Measurements from ENCODE around the gene UBTD1.
"Not testable (repeated sequence)": the region's sequence is repeated elsewhere in the genome, so short reads cannot be mapped to it uniquely, and the experiment has no call there.

The UBTD1 gene, protein sequence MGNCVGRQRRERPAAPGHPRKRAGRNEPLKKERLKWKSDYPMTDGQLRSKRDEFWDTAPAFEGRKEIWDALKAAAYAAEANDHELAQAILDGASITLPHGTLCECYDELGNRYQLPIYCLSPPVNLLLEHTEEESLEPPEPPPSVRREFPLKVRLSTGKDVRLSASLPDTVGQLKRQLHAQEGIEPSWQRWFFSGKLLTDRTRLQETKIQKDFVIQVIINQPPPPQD

DNA sequence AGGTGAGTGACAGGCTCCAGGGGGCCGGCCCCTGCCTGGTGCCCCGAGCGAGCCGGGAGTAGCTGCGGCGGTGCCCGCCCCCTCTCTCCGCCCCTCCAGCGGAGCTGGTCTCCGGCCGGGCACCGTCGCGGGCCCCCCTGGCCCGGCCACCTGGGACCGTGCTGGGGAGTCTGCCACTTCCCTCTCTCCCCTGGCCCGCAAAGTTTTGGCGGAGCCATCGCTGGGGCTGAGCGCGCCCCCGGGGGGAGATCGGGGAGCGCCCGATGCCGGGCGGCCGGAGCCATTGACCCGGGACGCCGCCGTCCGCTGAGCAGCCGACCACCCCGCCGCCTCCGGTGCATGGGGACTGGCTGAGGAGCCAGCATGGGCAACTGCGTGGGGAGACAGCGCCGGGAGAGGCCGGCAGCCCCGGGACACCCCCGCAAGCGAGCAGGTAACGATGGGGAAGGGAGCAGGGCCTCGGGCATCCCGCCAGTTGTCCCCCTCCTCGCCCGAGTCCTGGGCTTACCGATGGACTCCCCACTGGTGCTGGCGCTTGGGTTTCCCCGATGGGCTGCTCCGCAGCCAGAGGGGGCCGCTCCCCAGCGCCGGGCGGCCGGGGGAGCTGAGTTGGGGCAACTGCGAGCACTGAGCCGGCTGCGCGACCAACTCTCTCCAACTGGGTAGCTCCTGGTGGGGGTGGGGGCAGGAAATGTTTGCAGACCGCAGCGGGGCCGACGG is at the start of gene UBTD1:
Gene UBTD1 (plus strand): TSS at position 84 of the 720 bp plus-strand sequence. CDS start 280 bp downstream, at position 364.
- no peak for DNase-seq (ENCODE audit: low spot score)

DNA sequence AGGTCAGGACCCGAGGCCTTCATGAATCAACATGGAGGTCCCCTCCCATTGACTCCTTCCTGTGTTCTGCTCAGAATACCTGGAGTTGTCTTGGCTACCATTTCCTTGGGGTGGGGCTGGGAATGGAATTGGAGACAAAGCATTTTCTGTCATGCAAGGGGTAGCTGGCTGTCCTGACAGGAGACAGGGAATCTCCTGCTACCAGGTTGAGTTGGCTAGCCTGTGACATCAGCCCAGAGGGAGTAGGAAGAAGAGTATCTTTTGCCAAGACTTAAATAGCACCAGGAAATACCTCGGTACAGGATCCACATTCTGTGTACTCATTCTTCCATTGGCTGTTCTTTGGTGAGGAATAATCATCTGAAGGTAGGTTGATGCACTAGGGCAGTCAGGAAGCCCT is 47.9 kb upstream of the UBTD1 start:
- DNase-seq (ENCODE audit: low spot score) = no peak

DNA sequence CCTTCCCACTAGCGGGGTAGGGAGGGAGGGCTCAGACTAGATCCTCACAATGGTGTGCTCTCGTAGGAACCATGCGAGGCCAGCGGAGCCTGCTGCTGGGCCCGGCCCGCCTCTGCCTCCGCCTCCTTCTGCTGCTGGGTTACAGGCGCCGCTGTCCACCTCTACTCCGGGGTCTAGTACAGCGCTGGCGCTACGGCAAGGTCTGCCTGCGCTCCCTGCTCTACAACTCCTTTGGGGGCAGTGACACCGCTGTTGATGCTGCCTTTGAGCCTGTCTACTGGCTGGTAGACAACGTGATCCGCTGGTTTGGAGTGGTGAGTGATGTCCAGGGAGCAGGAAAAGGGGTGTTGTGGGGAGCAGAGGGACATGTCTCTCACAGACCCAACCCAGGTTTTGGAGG is 47.1 kb upstream of the UBTD1 start:
- DNase-seq (ENCODE audit: low spot score) = no peak

DNA sequence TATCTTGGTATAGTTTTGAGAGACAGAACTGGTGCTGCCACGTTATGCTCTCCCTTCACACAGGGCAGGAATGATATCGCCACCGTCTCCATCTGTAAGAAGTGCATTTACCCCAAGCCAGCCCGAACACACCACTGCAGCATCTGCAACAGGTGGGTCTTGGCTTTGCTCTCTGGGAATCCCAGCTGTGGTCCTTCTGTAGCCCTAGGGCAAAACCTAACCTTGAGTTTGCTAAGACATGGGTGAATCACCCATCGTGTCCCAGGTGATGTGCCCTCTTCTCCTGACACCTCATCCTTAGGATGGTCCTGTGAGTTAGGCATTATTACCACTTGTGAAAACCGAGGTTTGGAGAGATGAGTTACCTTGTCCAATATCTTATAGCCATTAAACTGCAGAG is 46.4 kb upstream of the UBTD1 start:
- no peak for DNase-seq (ENCODE audit: low spot score)

DNA sequence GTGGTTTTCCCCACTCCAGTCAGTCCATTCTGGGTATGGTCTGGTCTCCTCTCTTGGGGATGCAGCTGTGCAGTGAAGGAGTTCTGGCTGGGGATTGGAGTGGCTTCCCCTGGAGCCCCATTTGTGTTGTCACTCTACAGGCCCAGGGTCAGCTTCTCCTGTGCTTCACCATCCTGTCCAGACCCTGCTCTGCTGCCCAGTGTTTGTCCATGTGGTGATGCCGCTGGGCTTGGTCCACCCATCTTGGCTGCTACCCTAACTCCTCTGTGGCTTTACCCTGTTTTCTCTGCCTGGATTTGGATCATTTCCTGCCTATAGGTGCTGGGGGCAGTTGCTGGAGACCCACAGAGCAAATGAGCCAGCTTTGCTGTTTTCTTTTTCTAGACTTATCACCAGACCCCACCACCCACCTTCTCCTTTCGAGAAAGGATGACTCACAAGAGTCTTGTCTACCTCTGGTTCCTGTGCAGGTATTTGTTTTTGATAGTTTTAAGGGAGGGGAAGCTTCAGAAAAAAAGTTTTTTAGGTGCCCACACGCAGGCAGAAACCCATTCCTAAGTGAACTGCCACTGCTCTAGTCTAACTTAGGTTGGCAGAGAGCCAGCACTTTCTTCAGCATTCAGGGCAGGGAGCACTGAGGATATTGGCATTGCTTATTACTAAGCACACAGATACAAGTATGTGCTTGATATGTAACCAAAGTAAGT is 44.2 kb upstream of the UBTD1 start:
- DNase-seq (ENCODE audit: low spot score) = peak; percentile 43

DNA sequence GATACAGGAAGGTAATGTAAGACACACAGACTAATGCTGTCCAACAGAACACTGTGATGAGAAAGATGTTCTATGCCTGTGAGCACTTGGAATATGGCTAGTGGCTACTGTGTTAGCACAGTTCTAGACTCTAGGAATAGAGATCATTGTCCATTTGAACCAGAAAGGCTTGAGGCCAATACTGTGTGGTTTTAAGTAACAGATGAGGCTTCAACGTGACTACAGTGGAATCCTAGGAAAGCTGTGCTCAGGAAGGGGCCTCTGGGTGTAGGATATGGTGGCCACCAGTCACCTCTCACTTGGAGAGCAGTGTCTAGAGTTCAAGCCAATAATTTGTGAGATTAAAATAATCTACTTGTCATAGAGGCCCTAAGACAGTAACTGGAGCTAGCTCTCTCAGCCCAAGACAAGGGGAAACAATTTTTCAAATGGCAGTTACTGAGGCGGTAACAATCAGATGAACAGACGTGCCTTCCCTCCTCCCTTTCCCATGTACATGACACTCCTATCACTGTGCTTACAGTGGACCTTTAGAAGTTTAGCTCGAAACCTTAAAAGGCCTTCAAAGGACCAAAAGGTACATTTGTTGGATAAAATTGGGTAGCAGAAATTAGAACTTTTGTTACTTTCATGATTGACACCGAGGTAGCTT is 42.6 kb upstream of the UBTD1 start:
- DNase-seq (ENCODE audit: low spot score) = no peak

DNA sequence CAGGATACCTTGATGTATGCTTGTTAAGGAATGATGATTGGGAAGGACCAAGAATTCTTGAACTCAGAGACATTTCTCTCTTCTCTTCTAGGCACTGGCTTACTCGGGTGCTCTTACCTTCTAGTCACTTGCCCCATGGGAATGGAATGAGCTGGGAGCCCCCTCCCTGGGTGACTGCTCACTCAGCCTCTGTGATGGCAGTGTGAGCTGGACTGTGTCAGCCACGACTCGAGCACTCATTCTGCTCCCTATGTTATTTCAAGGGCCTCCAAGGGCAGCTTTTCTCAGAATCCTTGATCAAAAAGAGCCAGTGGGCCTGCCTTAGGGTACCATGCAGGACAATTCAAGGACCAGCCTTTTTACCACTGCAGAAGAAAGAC is 42.0 kb upstream of the UBTD1 start:
- no peak for DNase-seq (ENCODE audit: low spot score)

DNA sequence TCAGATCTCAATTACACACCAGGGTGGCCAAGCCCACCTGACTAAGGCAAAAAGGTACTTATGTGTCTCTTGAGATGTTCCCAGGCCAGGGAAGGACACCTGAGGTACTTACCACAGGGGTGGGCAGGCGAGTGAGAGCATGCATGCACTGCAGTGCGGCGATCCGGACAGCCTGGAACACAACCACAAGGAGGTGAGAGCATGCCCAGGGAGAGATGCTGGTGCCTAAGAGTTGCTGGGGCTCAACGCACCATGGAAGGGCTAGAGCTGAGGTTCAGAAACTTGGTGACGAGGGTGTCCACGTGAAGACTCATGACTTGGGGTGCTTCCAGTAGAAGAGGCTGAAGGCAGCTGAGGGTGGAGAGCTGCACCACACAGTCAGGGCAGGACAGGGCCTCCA is 39.6 kb upstream of the UBTD1 start:
- no peak for DNase-seq (ENCODE audit: low spot score)

DNA sequence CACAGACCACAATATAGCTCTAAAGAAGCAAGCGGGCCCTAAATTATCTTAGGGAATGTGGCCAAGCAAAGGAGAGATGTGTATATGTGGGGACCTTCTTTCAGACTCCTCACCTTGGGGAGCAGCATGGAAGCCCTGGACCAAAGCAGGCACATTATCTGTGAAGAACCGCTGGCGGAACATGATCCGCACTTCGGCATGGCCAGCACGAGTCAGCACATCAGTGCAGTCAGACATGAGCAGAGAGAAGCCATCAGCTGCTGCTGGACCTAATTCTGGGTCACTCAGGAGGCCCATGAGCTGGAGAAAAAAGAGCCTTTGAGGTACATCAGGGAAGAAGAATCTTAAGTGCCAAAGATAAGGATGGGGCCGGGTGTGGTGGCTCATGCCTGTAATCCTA is 38.8 kb upstream of the UBTD1 start:
- DNase-seq (ENCODE audit: low spot score) = no peak

DNA sequence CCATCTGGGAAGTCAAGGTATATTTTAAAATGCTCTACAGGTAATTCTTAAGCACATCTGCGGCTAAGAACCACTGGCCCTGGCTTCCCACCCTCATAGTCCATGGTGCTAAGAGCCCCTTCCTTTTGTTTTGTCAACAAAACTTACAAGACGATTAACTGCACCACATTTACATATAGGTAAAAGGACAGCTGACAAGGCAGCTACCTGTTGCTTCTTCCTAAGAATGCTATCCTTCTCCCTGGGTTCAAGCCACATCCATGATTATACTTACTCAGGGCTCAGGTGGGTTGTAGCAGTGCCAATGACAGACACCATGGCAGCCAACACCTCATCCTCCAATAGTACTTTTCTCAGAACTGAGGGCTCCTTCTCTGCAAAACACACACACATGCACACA is 36.4 kb upstream of the UBTD1 start:
- no peak for DNase-seq (ENCODE audit: low spot score)

DNA sequence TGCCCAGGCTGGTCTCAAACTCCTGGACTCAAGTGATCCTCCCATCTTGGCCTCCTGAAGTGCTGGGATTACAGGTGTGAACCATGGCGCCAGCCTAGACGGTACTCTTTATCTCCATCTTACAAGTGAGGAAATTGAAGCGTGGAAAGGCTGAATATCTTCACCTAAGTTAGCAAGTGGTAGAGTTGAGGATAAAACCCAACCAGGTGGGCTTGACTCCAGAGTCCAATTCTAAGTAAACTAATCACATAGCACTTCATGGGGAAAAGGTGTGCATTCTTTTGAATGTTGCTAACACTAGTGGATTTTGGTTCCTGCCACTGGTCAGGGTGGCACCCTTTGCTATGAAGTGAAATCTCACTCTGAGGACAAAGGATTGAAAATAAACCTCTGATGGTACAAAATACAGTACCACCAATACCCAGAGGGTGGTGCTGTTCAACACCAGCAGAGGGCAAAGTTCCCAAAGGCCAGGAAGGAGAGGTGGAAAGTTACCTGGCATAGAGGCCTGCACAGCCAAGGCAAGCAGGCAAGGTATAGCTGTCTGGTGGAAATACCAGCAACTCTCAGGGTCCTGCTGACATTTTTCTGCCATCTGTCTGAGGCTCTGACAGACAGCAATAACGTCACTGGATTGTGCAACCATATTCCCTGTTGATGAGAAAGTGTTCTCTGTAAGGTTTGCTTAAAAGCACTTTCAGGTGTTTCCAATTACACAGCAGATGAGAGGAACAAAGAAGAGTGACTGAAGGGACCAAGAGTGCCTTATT is 35.2 kb upstream of the UBTD1 start:
- peak; percentile 64 for DNase-seq (ENCODE audit: low spot score)

DNA sequence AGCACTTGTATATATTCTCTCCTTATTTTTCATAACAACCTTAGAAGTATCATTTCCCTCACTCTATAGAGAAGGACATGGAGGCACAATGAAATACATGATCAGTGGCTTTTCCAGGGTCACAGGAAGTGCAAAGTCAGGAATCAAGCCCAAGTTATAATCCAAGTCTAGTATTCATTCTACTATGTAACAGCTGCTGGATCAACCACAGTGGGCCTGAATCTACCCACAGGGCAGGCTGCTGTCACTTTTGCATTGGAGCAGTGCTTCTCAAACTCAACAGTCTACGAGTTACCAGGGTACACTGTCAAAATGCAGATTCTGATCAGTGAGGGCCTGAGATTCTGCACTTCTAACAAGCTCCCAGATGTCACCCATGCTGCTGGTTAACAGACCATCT is 34.5 kb upstream of the UBTD1 start:
- DNase-seq (ENCODE audit: low spot score) = no peak

DNA sequence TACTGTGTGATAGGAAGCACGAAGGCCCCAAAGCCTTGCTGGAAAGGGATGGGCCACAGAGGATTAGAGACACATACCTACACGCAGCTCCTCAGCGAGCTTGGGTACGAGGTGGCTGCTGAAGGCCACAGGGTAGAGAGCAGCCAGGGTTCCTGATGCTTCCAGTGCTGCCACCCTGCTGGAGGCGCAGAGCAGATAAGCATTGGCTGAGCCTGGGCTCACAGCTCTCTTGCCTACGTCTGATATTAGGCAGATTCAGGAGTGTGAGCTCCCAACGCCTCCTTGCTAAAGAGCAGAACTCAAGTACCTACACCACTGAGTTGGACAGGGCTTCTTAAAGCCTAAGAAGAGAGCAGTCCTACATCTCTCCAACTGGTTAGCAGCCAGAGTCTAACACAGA is 32.7 kb upstream of the UBTD1 start:
- no peak for DNase-seq (ENCODE audit: low spot score)

DNA sequence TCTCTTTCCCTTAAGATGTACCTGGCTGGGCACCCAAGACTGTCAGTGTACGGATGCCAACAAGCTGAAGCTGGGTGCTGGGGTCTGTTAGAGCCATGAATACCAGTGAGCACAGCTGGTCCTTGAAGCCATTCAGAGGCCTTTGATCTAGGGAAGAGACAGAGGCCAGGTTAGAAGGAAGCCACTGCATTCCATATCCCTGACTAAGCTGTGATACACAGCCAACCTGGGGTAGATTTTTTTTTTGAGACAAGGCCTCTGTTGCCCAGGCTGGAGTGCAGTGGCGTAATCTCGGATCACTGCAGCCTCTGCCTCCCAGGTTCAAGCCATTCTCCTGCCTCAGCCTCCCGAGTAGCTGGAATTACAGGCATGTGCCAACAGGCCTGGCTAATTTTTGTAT is 32.0 kb upstream of the UBTD1 start:
- no peak for DNase-seq (ENCODE audit: low spot score)

DNA sequence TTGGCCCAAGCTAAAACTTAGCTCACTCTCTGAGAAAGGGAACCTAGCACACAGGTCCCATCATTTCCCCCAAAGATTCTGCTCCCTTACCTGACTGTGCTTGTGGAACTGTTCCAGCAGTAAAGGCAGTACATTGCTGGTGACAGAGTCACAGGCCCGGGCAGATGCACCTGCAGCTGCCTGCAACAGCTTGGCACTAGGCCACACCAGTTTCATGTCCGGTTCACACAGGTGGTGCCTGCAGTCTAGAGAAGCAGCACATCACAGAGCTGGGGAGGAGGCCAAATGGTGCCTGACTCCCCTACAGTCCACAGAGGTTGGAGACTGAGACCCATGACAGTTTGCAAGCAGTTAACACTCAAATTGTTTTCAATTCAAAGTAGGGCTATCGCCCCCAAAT is 30.6 kb upstream of the UBTD1 start:
- DNase-seq (ENCODE audit: low spot score) = no peak

DNA sequence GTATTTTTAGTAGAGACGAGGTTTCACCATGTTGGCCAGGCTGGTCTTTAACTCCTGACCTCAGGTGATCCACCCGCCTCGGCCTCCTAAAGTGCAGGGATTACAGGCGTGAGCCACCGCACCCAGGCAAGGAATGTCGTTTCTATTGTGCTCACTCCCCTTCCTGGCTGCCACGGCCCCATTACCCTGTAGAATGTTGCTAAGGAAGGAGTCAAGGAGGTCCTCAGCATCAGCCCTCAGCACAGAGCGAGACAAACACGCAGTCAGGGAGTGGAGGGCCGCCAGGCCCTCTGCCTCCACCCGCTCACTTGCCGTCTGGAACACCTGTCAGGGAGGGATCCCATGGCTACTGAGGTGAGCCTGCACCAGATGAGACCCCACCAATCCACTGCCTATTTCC is 29.9 kb upstream of the UBTD1 start:
- not testable (repeated sequence) for DNase-seq (ENCODE audit: low spot score)

DNA sequence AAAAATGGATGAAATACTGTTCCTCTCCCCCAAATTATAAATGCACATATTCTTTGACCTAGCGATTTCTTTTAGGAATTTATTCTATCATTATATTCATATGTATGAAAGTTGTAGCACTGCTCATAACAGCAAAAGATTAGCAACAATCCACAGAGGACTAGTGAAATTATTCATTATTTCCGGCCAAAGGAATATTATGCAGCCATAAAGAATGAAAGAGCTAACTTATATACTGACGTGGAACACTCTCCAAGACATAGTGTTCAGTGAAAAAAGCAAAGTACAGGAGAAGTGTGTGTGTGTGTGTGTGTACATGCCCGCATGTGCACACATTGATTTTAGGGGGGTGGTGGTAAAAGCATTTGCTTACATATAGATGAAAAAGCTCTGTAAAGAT is 23.8 kb upstream of the UBTD1 start:
- DNase-seq (ENCODE audit: low spot score) = no peak

DNA sequence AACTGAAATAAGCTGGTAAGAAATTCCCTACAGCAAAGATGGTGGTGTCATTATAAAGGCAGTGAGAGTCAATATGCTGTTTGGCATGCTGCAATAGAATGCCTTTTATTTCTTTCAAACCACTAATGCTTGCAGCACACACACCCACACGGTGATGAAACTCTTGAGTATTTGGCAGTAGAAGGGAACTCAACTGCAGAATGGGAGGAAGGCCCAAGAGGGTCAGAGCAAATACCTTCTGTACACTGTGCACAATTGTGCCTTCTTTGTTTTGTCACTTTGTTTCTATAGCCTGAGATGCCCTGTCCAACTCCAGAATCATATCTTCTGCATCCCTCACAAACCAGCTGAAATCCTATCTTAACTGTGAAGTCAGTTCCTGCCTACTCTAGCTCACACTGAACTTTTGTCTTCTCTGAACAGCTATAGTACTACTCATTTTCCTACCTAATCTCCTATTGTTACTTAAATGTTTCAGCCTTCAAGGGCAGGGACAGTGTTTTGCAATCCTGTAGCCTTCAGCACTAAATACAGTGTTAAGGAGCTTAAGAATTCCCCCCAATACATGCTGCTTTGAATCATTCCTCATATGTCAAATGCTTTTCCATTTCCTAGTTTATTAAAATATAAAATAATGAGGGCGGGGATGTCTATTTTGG is 22.7 kb upstream of the UBTD1 start:
- peak; percentile 43 for DNase-seq (ENCODE audit: low spot score)

DNA sequence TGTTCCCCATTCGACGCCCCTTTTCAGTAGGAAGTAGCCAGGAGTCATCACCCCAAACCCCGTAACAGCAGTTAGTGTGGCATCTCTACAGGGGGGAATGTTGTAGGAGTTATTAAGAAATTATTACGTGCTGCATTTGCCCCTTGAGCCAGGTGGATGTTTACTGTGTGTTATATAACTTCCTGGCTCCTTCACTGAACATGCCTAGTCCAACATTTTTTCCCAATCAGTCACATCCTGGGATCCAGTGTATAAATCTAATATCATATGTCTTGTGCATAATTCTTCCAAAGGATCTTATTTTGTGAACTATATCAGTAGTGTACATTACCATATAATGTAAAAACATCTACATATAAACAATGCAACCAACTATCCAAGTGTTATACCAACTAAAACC is 19.3 kb upstream of the UBTD1 start:
- not testable (repeated sequence) for DNase-seq (ENCODE audit: low spot score)

DNA sequence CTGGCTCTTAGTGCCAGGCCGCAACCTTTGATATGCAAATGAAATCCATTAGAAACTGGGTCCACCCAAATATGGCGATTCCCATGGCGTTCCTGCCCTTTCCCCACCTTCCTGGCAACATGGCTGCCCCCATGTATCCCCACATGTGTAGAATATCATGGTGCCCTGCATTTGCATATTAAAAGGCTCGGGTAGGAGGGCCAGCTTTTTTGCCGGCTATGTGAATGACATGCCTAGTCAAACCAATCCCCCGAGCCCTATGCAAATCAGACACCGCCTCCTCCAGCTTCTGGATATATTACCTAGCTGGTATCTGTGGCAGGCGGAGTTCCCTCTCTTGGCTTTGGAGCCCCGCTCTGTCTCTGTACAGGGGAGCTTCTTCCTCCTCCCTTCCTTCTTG is 18.8 kb upstream of the UBTD1 start:
- no peak for DNase-seq (ENCODE audit: low spot score)

DNA sequence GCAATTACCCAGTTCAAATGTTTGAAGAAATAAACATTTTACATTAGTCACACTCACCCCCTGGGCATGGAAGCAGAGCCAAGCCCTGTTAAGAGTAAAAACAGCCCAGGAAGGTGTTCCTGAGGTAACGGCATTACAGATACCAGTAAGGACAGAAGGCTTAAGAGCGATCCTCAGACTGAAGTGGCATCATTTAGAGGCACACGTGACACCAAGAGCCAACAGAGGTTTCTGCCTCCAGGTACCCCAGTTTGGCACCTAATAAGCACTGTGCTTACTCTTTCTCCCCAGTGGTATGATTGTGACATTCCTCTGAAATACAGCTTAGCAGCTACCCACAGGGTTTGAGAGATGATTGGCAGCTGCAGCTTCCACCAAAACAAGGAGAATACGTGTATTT is 17.7 kb upstream of the UBTD1 start:
- DNase-seq (ENCODE audit: low spot score) = no peak

DNA sequence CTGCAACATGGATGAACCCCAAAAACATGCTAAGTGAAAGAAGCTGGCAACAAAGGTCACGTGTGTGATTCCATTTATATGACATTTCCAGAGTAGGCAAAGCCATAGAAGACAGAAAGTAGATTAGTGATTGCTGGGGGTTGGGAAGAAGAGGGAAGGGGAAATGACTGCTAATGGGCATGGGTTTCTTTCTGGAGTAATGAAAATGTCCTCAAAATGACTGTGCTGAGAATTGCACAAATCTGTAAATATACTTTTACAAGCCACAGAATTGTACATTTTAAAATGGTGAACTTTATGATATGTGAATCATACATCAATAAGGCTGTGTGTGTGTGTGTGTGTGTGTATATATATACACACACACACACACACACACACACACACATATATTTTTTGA is 16.3 kb upstream of the UBTD1 start:
- DNase-seq (ENCODE audit: low spot score) = no peak

Data from Ammon's horn (tissue), 1 donor.